Adrenal gland (tissue), 5 donors: ENCODE data around the gene NELL2.

ENCODE experiments used
- CTCF ChIP-seq, 6 experiments: fragments of 450-650 bp in 4 of 6; fragments of 200-600 bp in 2 of 6; sonication (generic) in 1 of 6; IDR thresholded peaks; 1 replicate in 5 of 6; 2 replicates in 1 of 6; pipeline versions ENCODE4 v1.5.1 to v1.8.0; 2016 to 2021; ENCODE audit warnings: antibody characterized with exemption in 6 of 6, mild to moderate bottlenecking in 2 of 6, moderate library complexity in 1 of 6
- POLR2A ChIP-seq, 2 donors: fragments of 450-650 bp; IDR thresholded peaks; one replicate each; pipeline ENCODE4 v1.6.1; 2017; ENCODE audit warnings: antibody characterized with exemption in 2 of 2, mild to moderate bottlenecking in 2 of 2, moderate library complexity in 1 of 2
- donor health status: DM: no; HTN: no; CAD: no.

GRCh38 chr12:44696542-44696941 is 179.6 kb downstream of the NELL2 start:
- TF ChIP-seq CTCF (IDR thresholded peaks at IDR 0.05) (no peak), POLR2A (IDR thresholded peaks at IDR 0.05) (no peak)
